PC-3 (cell line): ENCODE results near the gene NLGN1.

Experiments
- CTCF ChIP-seq: fragments of 300-600 bp; sonication (generic); conservative IDR thresholded peaks from 2 replicates; pipeline ENCODE4 v1.5.1; 2017; ENCODE audit warnings: antibody characterized with exemption, low read depth, mild to moderate bottlenecking, low read length
- EZH2 ChIP-seq: fragments of 300-600 bp; sonication (generic); IDR thresholded peaks from one replicate; pipeline ENCODE4 v1.6.1; 2017; ENCODE audit warnings: antibody characterized with exemption, mild to moderate bottlenecking, low read length; ENCODE audit not compliant: unreplicated experiment

- no peak for TF ChIP-seq CTCF
- TF ChIP-seq EZH2 = no peak
Observed at GRCh38 chr3:174060431-174060830, 662.9 kb downstream of the NLGN1 start.
